Loucy (cell line): ENCODE results near the gene ACTRT2.

Source experiments
- CTCF ChIP-seq: fragments of 200-600 bp; sonication (generic); conservative IDR thresholded peaks from 2 replicates; pipeline ENCODE4 v1.5.1; 2014; ENCODE audit warnings: mild to moderate bottlenecking, antibody characterized with exemption, low read length
- EZH2phosphoT487 ChIP-seq: fragments of 200-600 bp; IDR thresholded peaks from 2 replicates; pipeline ENCODE4 v1.6.1; 2018; ENCODE audit warnings: antibody characterized with exemption, mild to moderate bottlenecking, moderate library complexity, borderline replicate concordance

- no peak for TF ChIP-seq CTCF
- no peak for TF ChIP-seq EZH2phosphoT487
Observed at GRCh38 chr1:3022976-3023375, 1.7 kb downstream of the ACTRT2 start.
